ENCODE results near the gene RIMOC1.
"Not testable (repeated sequence)": the region's sequence is repeated elsewhere in the genome, so short reads cannot be mapped to it uniquely, and the experiment has no call there.

DNA sequence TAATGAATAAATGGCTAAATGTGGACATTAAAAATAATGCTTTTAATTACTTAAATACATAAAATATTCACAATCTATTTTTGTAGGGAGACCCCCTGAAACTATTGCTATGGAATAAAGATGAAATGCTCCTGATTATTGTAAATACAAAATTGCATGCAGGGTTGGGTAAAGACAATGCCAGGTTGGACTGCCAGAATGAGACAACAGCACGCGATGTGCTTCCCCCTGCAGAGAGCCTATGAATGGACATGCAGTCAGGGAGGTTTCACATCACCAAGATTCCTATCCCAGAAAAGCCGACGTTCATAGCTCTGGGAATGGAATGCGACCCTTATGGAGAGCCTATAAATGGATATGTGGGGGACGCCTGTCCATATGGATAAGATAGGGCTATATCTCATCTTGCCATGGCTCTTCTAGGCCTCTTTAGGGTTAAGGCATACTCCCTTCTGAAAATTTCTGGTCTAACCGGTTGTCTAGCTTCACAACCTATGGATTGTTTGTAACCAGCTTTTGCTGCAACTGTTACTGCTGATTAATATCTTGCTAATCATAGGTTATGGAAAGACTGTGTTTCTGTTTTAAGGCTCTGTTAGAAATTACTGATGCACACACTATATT lies 41.3 kb downstream of the RIMOC1 start:
- TF ChIP-seq, protein P1, sequence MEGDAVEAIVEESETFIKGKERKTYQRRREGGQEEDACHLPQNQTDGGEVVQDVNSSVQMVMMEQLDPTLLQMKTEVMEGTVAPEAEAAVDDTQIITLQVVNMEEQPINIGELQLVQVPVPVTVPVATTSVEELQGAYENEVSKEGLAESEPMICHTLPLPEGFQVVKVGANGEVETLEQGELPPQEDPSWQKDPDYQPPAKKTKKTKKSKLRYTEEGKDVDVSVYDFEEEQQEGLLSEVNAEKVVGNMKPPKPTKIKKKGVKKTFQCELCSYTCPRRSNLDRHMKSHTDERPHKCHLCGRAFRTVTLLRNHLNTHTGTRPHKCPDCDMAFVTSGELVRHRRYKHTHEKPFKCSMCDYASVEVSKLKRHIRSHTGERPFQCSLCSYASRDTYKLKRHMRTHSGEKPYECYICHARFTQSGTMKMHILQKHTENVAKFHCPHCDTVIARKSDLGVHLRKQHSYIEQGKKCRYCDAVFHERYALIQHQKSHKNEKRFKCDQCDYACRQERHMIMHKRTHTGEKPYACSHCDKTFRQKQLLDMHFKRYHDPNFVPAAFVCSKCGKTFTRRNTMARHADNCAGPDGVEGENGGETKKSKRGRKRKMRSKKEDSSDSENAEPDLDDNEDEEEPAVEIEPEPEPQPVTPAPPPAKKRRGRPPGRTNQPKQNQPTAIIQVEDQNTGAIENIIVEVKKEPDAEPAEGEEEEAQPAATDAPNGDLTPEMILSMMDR (conservative IDR thresholded peaks at IDR 0.05; ENCODE audit: low read depth, low read length) = not testable (repeated sequence)
- not testable (repeated sequence) for TF ChIP-seq EZH2 (IDR thresholded peaks at IDR 0.05; ENCODE audit: borderline replicate concordance, low read depth, low read length, poor library complexity, severe bottlenecking)

Measured in A673 (cell line).